DMS79 (cell line): ENCODE results near the gene ABCG4.
A peak's percentile ranks its signal among the peaks of the same experiment; 100 is the strongest.
"Not testable (repeated sequence)": the region's sequence is repeated elsewhere in the genome, so short reads cannot be mapped to it uniquely, and the experiment has no call there.

Experiments
- DNase-seq: peaks from one replicate; lab custom pipeline; 2025; lab: John Stamatoyannopoulos, UW

The ABCG4 gene

GRCh38 chr11:119153049-119153818 lies 4.4 kb downstream of the ABCG4 start:
- DNase-seq = no peak

DNA sequence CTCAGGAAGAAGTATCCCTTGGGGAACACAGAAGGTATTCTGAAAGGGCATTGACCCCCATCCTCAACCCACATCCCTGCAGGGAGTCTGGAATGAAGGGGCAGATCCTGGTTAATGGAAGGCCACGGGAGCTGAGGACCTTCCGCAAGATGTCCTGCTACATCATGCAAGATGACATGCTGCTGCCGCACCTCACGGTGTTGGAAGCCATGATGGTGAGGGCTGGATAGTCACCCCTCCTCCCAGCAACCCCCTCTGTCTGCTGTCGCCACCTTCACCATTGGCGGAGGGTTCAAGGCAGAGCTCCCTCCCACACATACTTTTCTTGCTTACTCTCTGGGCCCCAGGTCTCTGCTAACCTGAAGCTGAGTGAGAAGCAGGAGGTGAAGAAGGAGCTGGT lies 5.3 kb downstream of the ABCG4 start:
- DNase-seq = no peak

GRCh38 chr11:119155733-119156492 lies 7.1 kb downstream of the ABCG4 start:
- no peak for DNase-seq

GRCh38 chr11:119156496-119156895 lies 7.6 kb downstream of the ABCG4 start:
- no peak for DNase-seq

GRCh38 chr11:119157063-119157462 lies 8.2 kb downstream of the ABCG4 start:
- DNase-seq = no peak

DNA sequence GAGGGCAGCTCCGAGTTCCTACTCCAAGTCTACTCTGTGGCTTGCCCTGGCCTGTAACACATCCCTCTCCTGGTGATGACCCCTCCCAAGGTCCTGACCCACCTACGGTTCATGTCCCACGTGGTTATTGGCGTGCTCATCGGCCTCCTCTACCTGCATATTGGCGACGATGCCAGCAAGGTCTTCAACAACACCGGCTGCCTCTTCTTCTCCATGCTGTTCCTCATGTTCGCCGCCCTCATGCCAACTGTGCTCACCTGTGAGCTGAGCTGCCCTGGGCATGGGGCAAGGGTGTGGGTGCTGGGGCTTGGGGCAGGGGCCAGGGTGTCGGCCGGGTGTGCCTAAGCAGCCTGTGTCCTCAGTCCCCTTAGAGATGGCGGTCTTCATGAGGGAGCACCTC lies 9.6 kb downstream of the ABCG4 start:
- no peak for DNase-seq

- no peak for DNase-seq
These were observed 11.3 kb downstream of the ABCG4 start for GRCh38 chr11:119160151-119160550.

DNA sequence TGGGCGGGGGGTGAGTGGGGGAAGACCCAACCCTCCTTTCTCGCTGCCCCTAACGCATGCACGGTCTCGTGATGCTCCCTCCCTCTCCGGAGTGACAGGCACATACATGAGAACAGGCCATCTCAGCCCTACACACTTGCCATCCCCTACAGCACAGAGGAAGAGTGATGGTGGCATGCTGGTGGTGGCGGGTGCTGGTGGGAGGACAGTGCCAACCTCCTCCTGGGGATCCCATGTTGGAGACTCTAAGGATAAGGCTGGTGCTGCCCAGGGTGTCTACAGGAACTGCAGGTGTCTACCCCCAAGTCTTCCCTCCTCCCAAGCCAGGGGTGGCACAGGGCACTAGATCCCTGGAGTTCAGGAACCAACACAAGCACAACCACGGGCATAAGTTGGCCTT lies 13.0 kb downstream of the ABCG4 start:
- no peak for DNase-seq

DNA sequence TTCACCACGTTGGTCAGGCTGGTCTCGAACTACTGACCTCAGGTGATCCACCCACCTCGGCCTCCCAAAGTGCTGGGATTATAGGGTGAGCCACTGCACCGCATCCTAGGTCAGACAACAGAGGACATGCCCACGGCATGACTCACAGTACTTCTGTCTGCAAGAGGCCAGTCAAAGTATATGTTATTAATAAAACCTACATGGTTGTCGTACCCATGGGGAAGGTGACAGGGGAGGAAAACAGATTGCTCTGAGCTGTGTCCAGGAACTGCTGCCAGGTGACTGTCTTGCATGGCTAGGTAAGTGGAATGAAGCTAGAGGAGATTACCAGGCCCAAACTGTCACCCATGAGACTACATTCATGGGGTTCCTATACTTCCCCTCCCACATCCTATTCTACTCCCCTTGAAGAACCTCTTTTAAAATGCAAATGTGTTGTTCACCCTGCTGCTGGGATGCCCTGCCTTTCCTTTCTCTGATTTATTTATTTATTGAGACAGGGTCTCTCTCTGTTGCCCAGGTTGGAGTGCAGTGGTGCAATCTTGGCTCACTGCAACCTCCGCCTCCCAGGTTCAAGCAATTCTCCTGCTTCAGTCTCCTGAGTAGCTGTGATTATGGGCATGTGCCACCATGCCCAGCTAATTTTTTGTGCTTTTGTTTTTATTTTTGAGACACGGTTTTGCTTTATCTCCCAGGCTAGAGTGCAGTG lies 17.7 kb downstream of the ABCG4 start:
- no peak for DNase-seq

DNA sequence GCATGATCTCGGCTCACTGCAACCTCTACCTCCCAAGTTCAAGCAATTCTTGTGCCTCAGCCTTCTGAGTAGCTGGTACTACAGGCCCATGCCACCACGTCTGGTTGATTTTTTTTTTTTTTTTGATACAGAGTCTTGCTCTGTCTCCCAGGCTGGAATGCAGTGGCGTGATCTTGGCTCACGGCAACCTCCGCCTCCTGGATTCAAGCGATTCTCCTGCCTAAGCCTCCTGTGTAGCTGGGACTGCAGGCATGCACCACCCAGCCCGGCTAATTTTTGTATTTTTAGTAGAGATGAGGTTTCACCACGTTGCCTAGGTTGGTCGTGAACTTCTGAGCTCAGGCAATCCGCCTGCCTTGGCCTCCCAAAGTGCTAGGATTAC lies 18.2 kb downstream of the ABCG4 start:
- DNase-seq = not testable (repeated sequence)

DNA sequence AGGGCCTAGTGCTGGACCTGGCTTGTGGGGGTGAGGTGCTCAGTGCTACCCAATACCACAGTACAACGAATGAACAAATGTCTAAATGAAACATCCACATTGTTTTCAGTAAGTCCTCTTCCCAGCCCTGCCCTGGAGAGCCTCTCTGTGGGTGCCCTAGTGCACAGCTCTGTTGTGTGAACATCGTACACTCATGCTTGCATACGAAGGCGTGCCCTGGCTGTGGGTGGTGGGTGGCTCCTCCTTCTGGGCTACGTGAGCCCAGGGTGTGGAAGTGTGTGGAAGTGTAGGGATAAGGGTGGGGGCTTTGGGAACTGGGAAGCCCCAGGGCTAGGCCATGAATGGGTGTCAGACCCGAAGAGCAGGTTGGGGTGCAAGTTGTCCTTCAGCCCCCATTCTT lies 19.1 kb downstream of the ABCG4 start:
- no peak for DNase-seq

GRCh38 chr11:119168471-119169281 lies 19.8 kb downstream of the ABCG4 start, which contains the start of gene NLRX1:
Gene NLRX1, plus strand, starts transcription at chr11:119168725. Its CDS starts 2,679 bp downstream, at chr11:119171404.
- DNase-seq = peak; percentile 73

- DNase-seq = no peak
These were observed 20.4 kb downstream of the ABCG4 start for GRCh38 chr11:119169282-119169719.

DNA sequence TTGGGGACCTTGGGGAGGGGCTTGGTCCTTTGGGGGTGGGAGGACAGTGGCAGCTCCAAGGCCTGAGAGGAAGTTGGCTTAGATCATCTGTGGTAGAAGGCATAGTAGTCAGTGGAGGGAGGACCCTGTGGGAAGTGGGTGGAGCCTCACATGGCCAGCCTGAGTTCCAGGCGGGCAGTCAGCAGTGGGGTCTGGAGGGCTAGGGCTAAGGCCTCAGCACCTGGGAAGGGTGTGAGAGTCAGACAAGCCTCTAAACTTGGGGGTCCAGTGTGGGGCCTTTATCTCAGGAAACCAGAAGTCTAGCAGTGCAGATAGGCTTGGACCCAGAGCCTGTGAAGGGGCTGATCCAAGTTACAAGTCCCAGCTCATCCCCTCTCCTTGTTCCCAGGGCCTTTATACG lies 23.7 kb downstream of the ABCG4 start:
- no peak for DNase-seq

GRCh38 chr11:119173453-119173852 lies 24.6 kb downstream of the ABCG4 start:
- DNase-seq = no peak

DNA sequence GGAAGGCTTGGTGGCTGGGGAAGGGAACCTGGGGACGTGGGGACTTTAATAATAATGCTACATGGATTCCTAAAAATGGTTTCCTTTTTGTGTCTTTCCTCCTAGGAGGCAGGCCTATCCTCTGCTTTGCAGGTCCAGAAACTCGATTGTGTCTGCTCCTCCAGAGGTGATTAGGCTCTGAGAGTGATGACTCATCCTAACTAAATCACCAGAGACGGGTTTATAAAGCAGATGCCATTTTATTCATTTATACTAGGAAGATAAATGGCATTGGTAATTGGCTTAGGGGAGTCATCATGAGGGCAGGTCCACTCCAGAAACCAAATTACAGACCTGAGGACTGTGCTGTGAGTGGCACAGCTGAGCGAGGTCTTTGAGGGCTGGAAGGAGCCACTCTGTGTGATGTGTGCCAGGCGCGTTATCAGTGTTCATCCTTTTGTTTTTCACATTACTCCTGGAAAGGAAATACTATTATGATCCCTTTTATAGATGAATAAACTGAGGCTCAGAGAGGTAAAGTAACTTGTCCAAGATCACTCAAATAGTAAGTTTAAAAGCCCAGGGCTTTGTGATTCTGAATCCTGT lies 26.7 kb downstream of the ABCG4 start:
- DNase-seq = no peak

- DNase-seq = no peak
These were observed 29.4 kb downstream of the ABCG4 start for GRCh38 chr11:119178166-119178680.

- no peak for DNase-seq
These were observed 30.5 kb downstream of the ABCG4 start for GRCh38 chr11:119179342-119179741.

DNA sequence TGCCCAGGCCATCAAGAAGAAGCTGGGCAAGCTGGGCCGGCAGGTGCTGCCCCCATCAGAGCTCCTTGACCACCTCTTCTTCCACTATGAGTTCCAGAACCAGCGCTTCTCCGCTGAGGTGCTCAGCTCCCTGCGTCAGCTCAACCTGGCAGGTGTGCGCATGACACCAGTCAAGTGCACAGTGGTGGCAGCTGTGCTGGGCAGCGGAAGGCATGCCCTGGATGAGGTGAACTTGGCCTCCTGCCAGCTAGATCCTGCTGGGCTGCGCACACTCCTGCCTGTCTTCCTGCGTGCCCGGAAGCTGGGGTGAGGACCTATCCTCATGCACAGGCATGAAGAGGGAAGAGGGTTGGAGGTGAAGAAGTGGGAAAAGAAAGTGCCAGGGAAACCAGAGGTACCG lies 31.1 kb downstream of the ABCG4 start:
- DNase-seq = peak; percentile 97

- DNase-seq = no peak
These were observed 32.2 kb downstream of the ABCG4 start for GRCh38 chr11:119180729-119181676.
